ENCODE measurements around the gene ZBED3.

The ZBED3 gene

GRCh38 chr5:77022511-77023417 lies 64.3 kb downstream of the ZBED3 start:
- no peak for ATAC-seq
- TF ChIP-seq BACH2 (CRISPR knock-in tag; IDR thresholded peaks at IDR 0.05; ENCODE audit: borderline replicate concordance), result no peak
- TF ChIP-seq PATZ1 (CRISPR knock-in tag; IDR thresholded peaks at IDR 0.05; ENCODE audit: borderline replicate concordance), result no peak
- no peak for TF ChIP-seq ZNF70 (CRISPR knock-in tag; IDR thresholded peaks at IDR 0.05)
